Stimulated activated CD8-positive, alpha-beta memory T cell treated with anti-CD3 and anti-CD28 coated beads, Interleukin-12 subunit alpha, Interleukin-12 subunit beta, amount 100 ng/mL, for 24 hours (primary cell): Measurements from ENCODE around the gene FAM72A.
"Not testable (repeated sequence)": the region's sequence is repeated elsewhere in the genome, so short reads cannot be mapped to it uniquely, and the experiment has no call there.

ENCODE experiments used
- DNase-seq: peaks from one replicate; pipeline ENCODE4 v3.0.0-alpha.2; 2020; ENCODE audit errors: extremely low read depth

Gene FAM72A

DNA sequence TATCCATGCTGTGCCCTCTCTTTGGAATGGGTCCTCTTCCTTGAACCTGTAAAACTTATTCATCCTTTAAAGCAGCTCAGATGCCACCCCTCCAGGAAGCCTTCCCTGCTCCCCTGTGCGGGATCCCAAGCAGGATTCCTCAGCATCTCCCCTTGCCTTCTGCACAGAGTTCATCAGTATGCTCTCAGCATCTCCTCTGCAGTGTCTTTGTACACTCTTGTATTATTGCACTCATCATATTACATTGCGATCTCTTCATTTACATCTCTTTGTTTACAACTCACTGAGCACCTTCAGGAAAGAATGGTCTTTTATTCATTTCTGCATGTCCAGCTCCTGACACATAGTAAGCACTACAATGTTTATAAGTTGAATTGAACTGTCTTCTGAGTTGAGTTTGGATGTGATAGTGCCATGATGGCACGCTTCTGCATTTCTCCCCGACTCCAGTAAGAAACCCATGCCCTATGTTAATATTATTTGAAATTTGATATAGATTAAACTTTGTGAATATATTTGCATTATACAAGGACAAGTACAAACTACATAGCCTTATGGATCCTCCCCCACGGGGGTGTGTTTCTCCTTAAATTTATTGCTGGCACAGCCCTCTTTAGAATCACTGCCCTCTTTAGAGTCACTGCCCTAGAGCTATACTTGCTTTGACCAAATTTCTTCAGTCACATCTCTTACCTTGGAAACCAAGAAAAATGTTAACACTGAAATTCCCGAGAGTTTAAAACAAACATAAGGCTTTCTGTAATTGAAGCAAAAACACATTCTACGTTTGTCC lies 13.2 kb upstream of the FAM72A start:
- DNase-seq, result not testable (repeated sequence)

DNA sequence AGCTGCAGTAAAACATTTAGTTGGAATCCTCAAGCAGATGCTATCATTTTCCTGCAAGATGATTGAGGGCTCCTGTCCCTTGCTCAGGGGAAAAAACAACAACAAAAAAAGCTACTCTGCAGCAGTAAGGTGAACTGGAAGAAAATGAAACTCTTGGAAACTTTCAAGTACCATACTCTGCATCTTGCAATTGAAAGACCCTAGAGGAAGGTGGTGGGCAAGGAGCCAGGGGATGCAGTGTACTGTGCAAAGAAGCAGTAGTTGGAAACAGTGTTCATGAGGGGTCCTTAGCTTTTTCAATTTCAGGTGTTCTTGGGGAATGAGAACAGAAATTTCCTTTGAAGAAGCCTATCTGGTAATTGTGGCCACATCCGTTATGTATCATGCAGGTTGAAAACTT lies 8.2 kb upstream of the FAM72A start:
- DNase-seq, result not testable (repeated sequence)

- not testable (repeated sequence) for DNase-seq
These were observed 2.9 kb upstream of the FAM72A start for GRCh38 chr1:206205569-206205968.

DNA sequence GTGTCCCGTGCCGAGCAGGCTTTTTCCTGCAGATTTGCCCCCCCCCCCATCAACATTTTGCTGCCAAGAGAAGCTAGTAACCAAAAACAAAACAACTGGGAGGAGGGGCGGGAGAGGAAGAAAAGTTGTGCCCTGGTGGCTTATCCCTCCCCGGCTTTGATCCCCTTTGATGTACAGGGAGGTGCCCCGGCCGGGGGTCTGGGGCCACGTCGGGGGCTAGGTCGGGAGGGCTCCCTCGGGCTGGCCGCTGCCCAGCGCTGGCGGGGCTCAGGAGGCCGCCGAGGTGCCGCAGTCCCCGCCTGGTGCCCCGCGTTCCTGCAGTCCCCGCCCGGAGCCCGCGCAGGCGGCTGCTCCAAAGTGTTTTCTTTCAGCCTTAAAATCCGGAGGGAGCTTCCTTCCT lies 2.2 kb upstream of the FAM72A start:
- not testable (repeated sequence) for DNase-seq

GRCh38 chr1:206204159-206204511 lies 1.5 kb upstream of the FAM72A start:
- not testable (repeated sequence) for DNase-seq

DNA sequence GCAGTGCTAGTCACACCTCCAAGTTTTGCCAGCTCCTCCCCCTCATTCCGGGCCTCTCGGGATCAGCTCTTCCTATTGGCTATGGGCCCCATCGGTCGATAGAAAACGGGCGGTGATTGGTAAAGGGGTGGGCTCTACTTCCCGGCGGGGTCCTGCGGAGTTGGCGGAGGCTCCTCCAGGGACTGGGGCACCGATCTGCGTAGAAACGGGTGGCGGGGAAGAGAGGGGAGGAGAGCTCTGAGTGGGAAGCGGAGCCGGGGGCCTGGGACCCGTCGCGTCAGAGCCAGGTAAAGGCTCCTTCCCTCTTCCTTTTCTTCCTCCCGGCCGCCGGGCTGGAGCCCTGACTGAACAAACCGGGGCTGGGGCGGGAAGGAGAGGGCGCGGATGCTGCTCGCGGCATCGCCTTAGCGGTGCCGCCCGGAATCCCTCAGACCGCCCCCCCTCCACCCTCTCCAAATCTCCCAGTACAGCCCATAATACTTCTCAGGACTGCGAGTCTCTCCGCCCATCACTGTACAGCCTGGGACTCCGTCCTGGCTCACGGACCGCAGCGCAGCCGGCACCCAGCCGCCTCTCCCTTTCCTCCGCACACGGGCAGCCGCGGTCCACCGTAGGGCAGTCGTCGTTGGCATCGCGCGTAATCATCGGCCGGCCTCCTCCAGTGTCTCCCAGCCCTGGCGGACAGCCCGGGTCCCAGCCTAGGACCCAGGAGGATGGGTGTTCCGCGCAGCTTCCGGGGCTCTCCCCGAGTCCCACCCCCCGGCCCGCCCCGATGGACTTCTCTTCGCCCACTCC lies 922 bp upstream of the FAM72A start, which contains the start of gene SRGAP2:
Gene SRGAP2, plus strand, starts transcription at position 178 of the 795 bp plus-strand sequence. CDS start 2,430 bp downstream, outside the sequence.
- DNase-seq, result peak; percentile 7

- not testable (repeated sequence) for DNase-seq
These were observed 5.8 kb downstream of the FAM72A start for GRCh38 chr1:206196748-206197424.

DNA sequence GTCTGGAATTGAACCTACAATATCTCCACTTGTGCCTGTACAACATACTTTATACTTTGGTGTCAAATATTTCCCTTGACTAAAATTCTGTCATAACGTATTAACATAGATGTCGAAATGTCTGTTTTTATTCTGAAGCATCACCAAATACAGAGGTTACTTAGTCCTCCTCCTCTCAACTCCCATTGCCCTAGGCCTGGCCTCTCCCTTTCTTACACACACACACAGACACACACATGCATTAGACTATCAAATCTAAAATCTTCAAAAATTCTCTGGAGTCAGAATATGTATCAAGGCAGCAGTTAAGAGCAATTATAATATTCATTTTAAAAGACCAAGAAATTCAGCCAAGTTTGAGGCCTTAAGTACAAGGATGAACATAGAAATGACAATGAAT lies 7.5 kb downstream of the FAM72A start:
- DNase-seq, result not testable (repeated sequence)

DNA sequence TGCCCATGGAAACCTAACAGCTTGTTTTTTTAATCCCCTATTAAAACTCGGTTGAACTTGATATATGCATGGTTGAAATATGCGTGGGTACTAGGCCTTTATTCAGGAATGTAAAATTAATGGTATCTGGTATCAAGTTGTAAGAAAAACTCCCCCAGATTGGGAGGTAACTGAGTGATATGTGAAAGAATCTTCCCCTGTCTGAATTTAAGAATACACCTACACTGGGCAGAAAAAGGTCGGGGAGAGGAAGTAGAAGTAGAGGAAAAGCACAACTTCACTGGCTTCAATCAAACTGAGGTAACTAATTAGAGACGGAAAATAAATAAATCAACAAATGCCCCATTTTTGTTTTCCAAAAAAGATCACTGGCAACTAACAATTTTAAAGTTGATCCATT lies 15.8 kb downstream of the FAM72A start:
- not testable (repeated sequence) for DNase-seq

- not testable (repeated sequence) for DNase-seq
These were observed 16.9 kb downstream of the FAM72A start for GRCh38 chr1:206185778-206186177.

DNA sequence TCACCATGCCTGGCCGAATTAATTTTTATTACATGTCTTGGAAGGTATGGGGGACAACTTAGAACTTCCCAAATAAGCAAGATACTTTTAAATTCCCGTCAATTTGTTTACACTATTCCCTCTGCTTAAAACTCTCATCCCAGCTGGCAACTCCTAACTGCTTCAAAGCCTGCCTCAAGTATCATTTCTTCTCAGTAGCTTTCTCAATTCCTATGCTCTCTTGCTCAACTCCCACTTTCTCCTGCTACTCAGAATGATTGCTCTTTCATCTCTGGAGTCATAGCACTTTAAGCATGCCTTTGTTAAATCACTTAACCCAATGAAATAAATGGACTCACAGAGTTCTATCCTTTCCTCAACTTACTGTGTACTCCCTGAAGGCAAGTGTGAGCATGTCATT lies 18.9 kb downstream of the FAM72A start:
- not testable (repeated sequence) for DNase-seq

DNA sequence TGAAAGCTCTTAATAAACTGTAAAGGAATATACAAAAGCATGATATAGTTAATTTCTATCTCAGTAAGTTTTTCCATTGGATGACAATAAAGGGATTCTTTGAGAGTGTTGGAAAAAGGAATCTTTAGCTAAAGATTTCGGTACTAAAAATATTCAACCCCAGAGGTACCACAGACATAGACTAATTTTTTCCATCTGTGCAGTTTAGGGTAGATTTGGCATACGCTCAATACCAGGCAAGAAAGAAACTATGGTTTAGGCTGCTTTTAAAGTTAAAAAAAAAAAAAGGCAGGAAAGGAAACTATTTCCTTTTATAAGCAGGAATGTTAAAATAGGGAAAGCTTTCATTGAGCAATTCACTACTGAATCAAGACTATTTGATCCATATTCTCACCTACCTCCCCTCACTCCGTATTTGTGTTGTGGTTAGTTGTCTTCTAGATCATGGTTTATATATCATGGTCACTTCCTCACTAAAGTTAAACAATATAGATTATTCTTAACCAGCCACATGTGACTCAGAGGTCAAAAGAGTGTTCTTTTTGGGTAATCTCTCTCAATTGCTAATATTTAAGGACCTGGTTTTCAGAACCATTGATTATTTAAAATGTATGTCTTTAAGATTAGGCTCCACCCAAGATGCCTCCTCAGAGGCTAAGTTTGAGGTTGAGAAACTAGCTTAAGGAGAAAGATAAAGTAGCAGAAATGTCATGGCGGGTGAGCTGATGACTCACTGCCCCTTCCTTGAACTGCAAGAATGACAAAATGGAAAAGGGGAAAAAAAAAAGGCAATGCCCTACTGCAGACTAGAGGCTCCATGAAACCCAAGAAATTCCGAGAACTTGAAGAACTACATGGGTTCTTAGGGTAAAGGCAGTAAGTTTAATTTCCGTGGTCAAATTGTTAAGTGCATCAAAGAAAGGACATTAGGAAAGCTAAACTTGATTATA lies 20.0 kb downstream of the FAM72A start:
- not testable (repeated sequence) for DNase-seq

DNA sequence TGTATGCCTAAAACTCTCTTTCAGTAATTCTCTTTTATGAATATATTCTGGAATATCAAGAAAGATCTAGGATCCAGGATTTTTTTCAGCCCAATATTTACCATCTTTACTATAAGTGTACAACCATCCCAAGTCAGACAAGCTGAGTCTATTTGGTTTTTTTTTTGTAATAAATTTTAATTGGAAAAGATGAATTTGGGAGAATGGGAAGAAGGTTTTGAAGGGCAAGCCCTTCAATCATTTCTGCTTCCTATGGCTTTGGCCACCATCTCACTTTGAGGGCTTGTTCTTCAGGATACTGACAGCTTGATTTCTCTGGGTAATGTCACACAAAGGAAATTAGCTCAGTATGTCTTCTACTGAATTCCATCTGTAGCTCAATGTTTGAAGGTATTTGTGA lies 23.0 kb downstream of the FAM72A start:
- DNase-seq, result not testable (repeated sequence)

DNA sequence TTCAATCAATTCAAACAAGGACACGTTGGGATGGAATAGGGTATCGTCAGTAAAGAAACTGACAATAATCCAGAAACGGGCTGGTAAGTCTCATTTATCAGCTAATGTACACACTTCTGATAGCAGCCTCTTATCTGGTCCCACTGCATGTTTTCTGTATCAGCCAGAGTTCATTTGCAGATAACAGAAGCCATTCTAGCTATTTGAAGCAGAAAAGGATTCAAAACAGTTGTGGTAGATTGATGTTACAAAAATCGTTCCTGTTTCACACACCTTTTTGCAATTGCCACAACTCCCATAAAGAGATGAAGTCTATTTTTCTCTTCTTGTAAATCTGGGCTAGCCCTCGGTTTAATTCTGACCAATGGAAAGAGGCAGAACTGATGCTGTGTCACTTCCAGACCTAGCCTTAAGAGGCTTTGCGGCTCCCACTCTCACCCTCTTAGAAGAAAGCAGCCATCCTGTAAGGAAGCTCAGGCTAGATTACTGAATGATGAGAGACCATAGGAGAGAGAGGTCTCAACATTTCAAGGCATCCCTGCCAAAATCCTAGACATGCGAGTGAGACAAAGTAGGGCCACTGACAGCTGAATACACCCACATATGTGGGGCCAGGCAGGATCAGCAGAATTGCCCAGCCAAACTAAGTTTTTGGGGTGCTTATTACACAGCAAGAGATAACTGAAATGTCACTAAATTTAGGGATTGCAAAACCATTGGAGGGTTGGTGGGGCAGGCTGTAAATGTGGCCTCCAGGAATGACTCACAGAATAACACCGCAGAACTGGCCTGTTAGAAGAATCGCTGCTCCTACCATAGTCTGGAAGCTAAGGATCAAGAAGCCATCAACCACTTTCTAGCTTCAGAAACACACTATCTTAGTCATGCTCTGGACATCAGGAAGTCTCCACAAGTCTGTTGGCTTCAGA lies 24.3 kb downstream of the FAM72A start:
- not testable (repeated sequence) for DNase-seq

- DNase-seq, result not testable (repeated sequence)
These were observed 26.5 kb downstream of the FAM72A start for GRCh38 chr1:206176114-206176502.

- not testable (repeated sequence) for DNase-seq
These were observed 27.1 kb downstream of the FAM72A start for GRCh38 chr1:206175459-206176113.

- DNase-seq, result not testable (repeated sequence)
These were observed 28.3 kb downstream of the FAM72A start for GRCh38 chr1:206174182-206174868.

DNA sequence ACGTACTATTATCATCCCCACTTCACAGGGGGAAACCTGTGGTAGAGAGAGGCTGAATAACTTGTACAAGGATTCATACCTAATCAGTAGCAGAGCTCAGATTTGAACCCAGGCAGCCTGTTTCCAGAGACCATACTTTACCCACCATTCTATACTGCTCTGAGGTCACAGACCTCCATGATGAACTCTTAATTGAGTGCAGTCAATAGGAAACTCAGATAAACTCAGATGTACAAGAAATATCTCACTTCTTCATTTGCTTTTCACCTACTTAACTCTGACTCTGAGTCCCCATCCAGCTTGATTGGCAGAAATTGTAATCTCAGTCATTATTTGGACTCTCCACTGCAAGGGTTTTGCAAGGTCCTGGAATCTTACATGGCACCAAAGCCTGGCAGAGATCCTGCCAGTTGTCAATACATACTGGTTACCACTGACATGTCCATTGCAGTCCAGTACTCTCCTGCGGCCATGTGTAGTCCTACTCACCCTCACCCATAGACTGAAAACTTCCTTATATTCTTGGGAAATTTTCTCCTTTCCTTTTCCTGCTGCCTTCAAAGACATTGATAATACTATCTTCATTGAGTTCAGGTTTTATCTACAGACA lies 29.4 kb downstream of the FAM72A start:
- not testable (repeated sequence) for DNase-seq
